HPDE6-E6E7 (cell line): ENCODE data around the gene OR52M1.
"Not testable (repeated sequence)": the region's sequence is repeated elsewhere in the genome, so short reads cannot be mapped to it uniquely, and the experiment has no call there.

Experiments used
- DNase-seq: peaks from one replicate; pipeline ENCODE4 v3.0.0; 2011; ENCODE audit warnings: missing footprints; ENCODE audit errors: extremely low spot score

Gene OR52M1, protein sequence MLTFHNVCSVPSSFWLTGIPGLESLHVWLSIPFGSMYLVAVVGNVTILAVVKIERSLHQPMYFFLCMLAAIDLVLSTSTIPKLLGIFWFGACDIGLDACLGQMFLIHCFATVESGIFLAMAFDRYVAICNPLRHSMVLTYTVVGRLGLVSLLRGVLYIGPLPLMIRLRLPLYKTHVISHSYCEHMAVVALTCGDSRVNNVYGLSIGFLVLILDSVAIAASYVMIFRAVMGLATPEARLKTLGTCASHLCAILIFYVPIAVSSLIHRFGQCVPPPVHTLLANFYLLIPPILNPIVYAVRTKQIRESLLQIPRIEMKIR

DNA sequence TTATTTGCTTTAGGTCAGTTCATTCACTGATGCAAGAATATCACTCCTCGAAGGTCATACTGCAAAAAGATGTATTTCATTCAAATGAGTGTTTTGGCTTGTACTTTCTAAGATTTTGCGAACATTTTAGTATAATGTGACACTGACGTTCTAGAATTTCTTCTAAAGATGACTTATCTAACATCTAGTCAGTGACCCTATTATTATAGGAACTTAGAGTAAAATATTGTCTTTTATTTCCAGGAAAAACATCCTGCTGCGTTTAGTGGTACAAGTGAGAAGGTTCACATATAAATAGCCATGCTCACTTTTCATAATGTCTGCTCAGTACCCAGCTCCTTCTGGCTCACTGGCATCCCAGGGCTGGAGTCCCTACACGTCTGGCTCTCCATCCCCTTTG, at the start of gene OR52M1:
OR52M1 (plus strand) TSS at position 301 of the 400 bp plus-strand sequence; CDS start at position 301, 0 bp downstream.
- no peak for DNase-seq

DNA sequence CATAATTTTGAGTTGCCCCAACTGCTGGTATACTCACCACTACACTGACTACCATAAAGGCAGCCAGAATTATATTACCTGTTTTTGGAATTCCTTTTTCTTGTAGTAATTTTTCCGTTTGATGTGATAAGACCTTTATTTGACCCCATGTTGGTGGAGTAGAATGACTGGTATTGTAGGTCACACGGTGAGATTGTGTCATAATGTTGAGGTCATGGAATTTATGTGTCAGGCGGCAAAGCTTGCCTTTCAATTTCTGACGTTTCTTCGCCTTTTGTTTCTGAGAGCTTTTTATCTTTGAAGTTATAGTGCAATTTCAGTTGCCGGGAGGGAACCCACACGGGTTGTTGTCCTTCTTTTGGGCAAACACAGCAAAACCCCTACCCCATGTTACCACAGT, 49.5 kb upstream of the OR52M1 start:
- no peak for DNase-seq

DNA sequence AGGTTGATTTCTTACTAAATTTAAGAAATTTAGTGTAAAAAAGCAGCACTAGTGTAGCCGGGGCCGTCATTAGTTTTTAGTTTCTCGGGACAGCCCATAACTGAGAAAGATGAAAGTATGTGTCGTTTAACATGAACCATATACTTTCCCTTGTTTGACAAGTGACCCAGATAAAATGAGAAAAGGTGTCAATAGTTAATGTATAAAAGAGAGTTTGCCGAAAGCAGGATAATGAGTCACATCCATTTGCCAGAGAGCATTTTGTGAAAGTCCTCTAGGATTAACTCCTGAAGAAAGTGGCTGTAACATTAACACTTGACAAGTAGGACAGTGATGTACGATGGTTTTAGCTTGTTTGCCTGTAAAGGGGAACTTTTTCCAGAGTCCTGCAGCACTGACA, 49.0 kb upstream of the OR52M1 start:
- no peak for DNase-seq

DNA sequence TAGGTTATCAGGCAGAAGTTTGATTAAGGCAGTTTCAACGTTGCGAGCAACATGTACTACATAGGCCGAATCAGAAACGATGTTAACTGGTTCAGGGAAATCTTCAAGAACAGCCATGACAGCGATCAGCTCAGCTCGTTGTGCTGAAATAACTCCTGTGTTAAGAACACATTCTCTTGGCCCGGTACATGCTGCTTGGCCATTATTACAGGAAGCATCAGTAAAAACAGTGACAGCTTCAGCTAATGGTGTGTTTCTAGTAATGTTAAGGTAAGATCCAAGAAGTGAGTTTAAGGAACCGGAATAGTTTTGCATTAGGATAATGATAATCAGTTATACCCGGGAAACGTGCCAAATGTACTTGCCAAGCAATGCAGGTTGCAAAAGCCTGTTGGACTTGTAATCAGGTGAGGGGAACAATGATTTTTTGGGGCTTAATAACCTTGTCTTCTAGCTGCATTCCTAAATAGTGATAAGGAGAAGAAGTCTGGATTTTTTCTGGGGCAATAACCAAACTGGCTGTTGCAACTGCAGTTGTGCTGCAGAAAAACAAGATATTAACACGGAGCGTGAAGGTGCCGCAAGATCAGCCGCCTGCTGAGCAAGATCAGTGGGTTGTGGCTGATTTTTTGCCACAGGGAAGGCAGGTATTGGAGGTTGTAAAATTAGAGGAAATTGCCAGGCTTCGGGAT, 48.3 kb upstream of the OR52M1 start:
- no peak for DNase-seq

DNA sequence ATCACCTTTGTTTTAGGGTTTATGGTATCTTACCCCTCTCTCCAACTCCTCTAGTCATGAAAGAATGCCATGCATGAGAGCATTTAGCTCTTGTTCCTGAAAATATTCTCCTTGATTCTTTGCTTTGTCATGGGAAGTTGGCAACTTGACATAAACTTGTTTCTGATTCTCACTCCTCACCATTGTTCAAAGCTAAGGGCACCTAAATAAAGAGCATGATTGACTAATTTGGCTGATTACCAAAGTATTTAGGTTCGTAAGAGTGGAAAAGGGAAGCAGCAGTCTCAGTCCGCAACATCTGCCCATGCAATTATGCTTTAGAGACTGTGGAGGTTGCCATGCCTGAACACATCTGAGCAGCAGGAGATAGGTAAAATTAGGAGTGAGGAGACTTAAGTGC, 36.1 kb upstream of the OR52M1 start:
- DNase-seq, result no peak

DNA sequence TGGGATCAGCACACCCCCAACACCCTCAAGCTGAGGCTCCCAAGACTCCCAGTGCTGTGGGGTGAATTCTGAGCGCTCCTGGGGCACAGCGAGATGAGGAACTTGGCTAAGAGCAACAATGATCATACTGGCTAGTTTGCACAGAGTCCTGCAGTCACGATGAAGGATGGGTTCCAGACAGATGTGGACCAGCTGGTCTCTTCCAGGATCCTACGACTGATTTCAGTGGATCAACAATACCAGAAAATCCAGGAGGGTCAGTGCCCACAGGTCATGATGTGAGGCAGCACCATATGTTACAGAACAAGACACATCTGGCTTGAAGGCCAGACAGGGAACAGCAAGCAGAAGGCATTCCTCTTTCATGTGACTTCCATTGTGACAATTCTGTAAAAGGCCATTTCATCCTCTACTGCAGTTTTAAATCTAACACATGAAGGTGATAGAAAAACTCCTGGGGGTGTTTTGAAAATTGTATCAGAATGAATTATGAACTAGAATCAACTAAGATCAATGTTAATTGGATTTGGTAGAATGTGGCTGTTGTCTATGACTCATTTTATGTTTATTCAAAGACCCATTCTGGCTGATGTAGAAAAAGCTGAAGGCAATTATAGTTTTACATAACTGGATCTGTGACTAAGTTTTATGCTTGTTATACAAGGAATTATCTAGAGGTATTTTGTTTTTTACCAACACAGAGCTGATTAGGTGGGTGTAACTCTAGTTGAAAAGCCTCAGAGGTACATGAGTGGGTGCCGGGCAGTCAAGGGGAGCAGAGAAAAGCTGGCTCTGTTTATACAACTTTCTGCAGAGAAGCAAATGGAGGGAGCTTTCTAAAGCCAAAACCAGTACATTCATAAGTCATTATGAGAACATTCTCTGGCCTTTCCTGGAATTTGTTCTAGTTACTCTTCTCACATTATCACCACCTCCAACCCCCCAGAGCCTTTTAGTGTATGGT, 33.4 kb upstream of the OR52M1 start:
- DNase-seq, result no peak

DNA sequence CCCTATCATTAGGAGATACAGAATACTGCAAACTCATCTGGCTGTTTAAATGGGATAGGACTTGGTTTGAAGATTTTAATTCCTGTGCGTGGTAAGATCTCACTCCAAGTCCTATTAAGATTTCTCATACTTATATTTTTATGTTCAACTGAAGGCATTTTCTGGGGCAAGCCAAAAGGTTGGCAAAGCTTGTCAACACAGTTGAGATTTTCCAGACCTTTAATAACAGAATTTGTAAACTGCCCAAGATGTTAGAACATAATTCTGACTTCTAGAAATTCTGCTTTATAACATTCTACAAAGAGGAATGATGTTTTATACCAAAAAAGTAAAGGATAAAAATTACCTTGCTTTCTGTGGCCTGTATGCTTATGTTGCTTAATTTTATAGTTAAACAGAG, 30.8 kb upstream of the OR52M1 start:
- DNase-seq, result no peak

DNA sequence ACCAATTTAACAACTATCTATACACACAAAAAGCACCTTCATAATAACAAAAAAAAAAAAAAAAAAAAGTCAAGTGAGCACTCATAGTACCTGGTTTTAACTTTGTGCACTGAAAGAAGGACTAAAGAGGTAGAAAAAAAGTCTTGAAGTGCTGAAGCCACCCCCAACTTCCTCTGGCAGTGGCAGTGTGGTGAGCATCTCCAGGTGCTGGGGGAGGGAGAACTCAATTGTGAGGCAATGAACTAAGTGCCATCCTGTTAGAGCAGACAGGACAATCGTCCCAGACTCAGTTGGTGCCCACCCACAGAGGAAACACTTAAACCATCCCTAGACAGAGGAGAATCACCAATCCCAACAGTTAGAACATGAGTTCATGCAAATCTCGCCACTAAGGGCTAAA, 22.7 kb upstream of the OR52M1 start:
- no peak for DNase-seq

DNA sequence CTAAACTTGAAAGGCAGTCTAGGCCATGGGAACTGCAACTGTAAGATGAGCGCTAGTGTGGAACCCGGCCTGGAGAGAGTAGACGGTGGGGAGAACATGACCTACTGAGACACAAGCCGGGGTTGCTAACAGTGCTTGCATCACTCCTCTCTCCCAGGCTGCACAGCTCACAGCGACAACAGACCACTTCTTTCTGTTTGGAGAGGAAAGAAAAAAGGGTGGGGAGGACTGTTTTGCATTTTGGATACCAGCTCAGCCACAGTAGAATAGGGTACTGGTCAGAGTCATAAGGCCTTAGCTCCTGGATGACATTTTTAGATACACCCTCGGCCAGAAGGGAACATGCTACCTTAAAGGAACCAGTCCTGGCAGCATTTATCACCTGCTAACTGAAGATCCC, 22.2 kb upstream of the OR52M1 start:
- no peak for DNase-seq

DNA sequence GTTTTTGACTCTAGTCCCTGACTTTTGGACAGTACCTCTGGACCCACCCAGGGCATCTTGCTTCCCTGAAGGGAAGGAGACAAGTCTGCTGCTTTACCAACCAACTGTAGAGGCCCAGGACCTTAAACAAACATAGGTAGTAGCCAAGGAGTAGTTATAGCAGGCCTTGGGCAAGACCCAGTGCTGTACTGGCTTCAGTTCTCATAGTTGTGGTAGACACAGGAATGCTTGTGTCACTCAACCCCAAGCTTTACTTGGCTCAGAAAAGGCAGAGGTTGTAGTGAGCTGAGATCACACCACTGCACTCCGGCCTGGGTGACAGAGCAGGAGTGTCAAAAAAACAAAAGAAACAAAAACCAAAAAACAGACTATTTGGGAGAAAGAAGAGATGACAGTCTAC, 21.3 kb upstream of the OR52M1 start:
- no peak for DNase-seq

DNA sequence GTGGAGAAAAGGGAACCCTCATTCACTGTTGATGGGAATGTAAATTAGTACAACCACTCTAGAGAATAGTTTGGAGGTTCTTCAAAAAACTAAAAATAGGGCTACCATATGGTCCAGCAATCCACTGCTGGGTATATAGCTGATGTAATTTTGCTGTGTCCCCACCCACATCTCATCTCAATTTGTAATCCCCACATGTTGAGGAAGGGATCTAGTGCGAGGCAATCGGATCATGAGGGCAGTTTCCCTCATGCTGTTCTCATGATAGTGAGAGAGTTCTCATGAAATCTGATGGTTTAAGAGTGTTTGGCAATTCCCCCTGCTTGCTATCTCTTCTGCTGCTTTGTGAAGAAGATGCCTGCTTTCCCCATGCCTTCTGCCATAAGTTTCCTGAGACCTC, 17.1 kb upstream of the OR52M1 start:
- DNase-seq, result no peak

DNA sequence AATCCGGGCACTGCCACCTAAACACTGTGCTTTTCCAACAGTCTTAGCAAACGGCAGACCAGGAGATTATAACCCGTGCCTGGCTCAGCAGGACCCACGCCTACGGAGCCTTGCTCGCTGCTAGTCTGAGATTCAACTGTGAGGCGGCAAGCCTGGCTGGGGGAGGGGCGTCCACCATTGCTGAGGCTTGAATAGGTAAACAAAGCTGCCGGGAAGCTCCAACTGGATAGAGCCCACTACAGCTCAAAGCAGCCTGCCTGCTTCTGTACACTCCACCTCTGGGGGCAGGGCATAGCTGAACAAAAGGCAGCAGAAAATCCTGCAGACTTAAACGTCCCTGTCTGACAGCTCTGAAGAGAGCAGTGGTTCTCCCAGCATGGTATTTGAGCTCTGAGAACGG, 13.3 kb upstream of the OR52M1 start:
- DNase-seq, result not testable (repeated sequence)

DNA sequence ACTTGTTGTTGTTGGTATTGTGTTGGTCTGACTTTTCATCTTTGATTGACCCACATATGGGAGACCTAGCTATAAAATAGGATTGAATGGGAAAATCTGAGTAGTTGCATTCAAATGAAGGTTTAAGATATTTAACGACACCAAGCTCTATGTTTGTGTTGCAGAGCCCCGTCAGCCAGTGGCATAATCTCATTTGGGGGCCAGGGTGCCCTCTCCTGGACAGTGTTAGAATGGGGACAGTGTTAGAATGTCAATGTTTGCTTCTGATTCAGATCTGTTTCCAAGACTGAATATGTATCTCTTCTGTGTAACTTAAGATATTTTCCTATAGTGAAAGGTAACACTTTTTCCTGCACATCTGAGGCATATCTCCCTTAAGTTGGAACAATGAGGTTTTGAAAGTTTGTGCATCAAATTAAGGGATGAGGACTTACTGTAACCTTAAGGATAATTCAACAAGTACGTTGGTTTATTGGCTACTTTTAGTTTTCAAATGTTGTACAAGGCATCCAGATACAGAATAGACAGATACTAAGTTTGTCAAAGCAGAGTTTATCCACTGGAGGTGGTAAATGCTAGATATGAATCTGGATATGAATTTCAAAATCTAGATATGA, 5.3 kb upstream of the OR52M1 start:
- DNase-seq, result peak; percentile 13

DNA sequence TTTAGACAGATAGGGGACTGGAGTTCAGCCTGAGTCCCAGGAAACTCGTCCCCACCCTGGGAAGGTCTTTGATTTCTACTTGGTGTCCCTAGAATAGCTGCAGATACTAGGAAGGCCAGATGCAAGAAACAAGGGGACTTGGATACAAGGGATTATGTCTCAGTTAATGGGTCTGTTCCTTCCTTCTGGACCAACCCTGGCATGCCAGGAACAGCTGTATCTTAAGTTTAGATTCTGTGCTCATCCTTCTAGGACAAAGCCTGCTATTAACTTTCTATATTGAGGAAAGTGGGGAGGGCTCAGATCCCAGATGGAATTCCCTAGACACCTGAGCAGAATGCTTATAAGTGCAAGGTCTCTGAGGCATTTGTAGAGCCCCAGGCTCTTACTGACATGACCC, 3.9 kb upstream of the OR52M1 start:
- no peak for DNase-seq

DNA sequence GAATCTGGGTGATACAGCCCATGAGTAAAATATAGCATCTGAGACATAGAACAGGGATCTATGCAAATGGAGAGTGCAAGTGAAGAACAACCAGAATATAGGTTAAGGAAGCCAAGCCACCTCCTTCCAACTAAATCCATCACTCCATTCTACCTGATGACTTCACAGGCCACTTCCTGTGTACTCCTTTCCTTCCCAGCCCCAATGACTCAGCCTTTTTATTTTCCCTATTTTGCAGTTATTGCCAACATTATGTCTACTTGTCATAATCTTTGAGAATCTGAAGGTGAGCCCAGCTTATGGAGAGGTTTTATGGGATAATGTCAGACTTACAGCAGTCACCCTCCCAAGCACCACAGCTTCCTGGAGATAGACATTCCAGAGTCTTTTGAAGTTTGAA, 1.4 kb upstream of the OR52M1 start:
- DNase-seq, result no peak

DNA sequence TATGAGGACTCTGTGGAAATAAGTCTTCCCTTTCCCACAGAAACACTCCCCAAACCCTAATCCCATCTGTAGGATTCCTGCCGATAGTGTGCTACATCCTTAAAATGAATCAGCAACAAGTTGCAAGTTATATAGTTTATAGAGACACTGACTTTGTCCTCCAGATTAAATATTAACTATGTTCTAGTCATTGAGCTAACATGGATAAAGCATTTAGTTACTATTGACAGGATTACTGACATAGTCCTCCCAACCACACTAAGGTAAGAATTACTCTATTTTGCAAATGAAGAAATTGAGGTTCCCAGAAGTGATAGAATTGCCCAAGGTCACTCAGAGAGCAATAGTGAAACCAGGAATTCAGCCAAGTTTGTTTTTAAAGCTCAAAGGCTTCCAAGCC, 1.9 kb downstream of the OR52M1 start:
- no peak for DNase-seq

DNA sequence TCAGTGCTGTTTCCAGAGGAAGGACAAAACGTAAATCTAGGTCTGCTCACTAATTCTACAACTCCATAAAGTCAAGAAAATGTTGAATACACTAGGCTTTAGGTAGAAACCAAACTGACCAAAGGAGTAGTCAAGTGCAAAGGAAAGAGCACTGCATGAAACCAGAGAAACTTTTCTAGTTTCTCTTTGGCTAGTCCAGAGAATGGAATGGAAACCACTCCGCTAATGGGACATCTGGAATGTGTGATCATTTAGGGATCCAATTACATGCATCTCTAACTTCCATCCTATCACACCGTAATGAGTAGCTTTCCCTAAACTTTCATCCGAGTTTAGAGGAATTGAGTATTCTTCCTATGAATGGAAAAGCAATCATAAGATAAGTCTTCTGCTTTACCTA, 2.4 kb downstream of the OR52M1 start:
- no peak for DNase-seq

DNA sequence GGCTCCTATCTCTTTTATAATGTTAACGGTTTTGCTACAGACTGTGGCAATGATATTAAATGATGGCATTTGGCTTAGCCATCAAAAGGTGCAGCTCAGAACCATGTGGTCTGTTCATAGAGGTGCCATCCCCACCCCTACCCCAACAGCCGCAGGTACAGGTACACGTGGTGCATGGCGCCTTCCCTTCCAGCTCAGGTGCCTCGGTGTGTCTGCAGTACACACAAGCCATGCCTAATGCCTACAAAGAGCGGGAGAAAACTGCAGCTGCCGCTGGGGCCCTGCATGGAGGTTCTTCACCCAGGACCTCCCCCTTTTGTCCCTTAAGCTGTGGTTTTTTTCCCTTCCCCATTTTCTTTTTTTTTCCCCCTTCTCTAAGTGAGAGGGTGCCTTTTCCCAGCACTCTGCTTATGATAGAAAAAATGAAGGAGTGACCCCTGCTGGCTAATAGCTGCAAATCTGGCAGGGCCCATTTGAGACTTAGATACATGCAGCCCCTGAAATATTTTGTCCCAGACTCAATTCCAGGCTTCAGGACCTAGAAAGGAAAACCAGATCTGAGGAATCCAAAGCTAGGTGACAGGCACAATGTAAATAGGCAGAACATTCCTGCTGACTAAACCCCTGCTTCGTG, 6.5 kb downstream of the OR52M1 start:
- no peak for DNase-seq

DNA sequence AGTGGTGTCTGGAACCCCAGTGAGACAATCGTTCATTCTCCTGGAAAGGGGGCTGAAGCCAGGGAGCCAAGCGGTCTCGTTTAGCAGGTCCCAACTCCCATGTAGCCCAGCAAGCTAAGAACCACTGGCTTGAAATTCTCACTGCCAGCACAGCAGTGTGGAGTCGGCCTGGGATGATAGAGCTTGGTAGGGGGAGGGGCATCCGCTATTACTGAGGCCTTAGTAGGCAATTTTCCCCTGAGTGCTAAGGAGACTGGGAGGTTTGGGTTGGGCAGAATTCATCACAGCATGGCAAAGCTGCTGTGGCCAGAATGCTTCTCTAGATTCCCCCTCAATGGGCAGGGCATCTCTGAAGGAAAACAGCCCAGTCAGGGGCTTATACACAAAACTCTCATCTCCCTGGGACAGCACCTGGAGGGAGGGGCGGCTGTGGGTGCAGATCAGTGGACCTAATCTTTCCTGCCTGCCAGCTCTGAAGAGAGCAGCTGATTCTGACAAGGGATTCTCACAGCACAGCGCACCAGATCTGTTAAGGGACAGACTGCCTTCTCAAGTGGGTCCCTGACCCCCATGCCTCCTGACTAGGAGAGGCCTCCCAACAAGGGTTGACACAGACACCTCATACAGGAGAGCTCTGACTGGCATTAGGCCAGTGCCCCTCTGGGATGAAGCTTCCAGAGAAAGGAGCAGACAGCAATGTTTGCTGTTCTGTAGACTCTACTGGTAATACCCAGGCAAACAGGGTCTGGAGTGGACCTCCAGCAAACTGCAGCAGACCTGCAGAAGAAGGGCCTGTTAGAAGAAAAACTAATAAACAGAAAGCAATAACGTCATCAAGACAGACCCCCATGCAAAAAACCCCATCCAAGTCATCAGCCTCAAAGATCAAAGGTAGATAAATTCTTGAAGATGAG, 14.8 kb downstream of the OR52M1 start:
- no peak for DNase-seq

DNA sequence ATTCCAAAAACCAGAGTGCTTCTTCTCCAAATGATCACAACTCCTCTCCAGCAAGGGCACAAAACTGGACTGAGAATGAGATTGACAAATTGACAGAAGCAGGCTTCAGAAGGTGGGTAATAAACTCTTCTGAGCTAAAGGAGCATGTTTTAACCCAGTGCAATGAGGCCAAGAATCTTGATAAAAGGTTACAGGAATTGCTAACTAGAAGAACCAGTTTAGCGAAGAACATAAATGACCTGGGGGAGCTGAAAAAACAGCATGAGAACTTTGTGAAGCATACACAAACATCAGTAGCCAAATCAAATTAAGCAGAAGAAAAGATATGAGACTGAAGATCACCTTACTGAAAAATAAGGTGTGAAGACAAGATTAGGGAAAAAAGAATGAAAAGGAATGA, 15.5 kb downstream of the OR52M1 start:
- no peak for DNase-seq
